GM19397 (cell line): Measurements from ENCODE around the gene GSG1L.

ENCODE experiments used
- ATAC-seq: cut with Tn5 transposase; IDR thresholded peaks from one replicate; pipeline ENCODE4 v1.9.1; 2021; ENCODE audit warnings: mild to moderate bottlenecking, moderate library complexity; ENCODE audit not compliant: unreplicated experiment

Gene GSG1L

DNA sequence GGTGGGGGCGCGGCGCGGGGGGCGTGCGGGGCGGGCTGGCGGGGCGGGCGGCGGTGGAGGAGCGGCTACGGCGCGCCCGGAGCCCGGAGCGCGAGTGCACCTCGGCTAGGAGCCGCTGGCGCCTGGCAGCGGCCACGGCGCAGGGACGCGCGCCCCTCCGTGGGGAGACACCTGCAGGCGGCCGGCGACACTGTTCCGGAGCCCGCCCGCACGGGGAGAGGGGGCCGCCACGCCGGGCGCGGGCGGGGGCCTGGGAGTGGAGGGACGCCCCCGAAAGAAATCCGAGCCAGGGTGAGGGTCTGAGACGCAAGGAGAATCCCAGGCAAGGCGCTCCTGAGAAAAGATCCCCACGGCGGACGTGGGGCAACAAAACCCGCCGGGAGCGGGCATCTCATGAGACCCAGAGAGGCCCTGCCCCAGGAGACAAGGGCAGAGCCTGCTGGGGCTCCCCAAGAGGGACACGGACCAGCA, at the start of gene GSG1L:
TSS of gene GSG1L (minus strand) at position 124 of the 471 bp plus-strand sequence. CDS start 290 bp downstream, outside the sequence.
- ATAC-seq, result no peak

DNA sequence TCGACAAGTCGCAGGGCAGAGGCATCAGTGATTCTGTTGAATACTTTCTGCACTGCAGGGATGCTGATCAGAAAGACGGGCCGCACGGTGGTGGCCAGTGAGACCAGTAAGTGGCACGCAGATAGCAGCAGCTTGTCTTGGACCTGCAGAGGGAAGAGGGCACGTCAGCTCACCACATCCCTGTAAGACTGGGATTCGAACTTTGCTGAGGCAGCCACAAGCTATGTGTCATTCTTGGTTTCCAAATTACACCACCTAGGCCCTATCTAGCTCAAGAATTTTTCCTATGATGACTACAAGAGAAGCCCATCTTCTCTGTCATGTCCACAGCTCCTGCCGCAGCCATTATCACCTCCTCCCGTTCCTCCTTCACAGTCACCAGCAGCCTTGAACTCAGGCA, 49.4 kb upstream of the GSG1L start:
- no peak for ATAC-seq

DNA sequence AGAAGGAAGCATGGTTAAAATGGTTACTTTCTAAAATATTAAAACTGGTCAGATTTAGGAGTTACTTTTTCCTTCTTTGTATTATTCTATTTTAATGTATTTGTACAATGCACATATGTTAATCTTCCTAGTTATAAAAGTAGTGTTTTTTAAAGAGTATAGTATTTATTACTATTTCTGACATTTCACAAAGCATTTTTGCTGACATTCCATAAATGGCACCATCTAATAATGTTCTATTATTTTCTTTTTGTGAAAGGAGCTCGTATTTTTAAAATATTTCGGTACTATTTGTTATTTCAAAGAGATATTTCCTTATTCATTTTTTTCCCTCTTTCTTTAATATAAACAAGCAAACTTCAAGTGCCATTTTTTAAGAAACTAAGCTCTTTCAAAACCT, 47.5 kb upstream of the GSG1L start:
- ATAC-seq, result no peak

DNA sequence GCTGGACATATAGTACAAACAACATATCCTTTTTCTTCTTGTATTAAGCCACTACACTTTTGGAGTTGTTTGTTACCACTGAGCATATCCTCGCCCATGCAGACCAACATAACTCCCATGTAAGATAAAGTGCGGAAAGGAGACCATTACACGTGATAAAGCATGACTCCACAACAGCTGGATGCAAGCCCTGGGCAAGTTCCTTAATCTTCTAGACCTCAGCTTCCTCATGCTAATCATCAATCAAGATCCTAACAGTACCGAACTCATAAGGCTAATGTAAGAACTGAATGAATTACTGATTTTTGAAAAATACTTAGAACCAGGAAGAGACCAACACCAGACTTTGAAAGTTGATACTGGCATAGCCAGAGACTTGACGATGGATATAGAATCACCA, 47.0 kb upstream of the GSG1L start:
- no peak for ATAC-seq

DNA sequence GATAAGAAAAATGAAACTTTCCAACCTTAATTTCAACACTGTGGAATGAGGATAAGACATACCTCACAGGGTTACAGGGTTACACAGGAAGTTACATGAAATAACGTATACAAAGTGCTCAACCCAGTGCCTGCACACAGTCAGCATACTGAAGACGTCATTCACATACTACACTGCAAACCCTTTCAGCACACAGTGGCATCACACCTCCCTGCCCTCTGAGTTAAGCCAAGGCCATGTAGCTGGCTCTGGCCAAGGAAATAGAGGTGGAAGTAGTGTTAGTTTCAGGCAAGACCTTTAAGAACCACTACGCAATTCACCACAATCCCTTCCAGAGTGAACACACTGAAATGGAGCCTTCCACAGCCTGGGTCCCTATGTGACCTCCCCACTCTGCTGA, 46.6 kb upstream of the GSG1L start:
- ATAC-seq, result no peak

DNA sequence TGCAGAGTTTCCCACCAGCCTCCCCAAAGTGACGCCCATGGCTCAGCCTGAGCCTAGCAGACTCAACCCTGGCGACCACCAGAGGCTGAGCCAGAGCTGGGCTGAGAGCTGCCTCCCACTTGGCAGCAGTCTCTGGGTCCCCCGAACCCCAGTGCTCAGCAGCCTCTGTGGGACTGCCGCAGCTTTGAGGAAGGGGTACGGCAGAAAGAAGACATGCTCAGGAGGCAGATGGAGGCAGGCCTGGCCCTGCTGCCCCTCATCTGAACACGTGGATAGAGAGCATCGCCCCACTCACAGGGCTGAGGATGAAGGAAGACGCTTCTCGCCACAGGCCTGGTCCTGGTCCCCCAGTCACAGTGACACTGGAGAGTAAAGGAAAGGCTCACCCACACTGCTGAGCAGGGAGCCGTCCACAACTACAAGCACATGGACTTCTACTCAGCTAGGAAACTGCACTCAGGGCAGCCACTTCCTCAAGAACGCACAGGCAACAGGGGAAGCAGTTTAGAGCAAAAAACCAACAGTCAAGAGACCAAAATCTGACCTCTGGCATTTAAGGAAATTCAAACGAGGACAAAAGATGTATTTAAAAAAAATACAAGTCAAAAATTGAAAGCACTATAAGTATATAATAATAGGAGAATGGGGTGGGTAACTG, 45.2 kb upstream of the GSG1L start:
- ATAC-seq, result no peak

DNA sequence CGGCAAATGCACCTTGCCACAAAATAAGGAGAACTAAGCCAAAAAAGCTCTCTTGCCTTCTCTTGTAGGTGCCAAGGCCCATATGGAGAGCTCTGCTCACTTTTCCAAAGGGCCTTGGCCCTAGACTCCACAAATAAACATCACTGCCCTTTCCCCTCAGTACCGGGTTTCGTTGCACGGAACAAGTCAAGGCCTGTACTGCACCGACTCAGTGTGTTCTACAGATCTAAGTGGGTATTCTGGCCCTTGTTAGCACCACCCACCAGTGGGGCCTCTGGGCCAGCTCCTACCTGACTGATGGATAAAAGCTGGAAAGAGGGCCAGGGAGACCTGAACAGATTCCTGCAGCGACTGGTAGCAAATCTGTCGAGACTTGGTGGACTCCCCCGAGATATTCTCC, 43.7 kb upstream of the GSG1L start:
- no peak for ATAC-seq

DNA sequence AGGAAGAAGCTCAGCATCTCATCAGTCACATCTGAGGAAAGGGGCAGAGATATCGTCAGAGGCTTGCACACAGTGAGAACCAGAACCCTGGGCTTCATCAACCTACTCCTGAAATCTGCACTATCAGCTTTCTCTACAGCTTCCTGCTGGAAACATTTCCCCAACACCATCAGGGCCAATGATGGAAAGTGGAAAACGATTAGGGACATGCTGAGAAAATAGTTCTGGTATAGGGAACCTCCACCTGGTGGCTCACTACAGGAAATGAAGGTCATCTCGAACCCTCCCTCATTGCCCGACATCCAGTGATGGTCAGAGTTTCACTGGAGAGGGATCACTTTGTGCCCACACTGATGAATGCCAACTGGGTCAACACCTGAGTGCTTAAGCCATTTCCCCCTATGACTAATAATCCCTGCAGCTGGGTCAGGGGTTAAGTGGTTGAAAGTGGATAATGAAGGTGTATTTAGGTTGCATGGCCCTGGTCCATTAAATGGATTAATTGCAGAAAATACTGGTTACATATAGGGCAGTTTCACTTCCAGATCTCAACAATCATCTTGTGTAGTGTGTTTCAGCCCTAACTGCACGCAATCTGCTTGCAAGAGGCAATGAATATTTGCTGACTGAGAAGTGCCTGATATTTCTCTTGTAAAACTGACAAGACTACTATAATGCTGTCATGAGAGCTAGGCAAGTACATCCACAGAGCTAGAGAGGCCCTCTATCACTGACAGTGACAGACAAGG, 43.1 kb upstream of the GSG1L start:
- ATAC-seq, result no peak

DNA sequence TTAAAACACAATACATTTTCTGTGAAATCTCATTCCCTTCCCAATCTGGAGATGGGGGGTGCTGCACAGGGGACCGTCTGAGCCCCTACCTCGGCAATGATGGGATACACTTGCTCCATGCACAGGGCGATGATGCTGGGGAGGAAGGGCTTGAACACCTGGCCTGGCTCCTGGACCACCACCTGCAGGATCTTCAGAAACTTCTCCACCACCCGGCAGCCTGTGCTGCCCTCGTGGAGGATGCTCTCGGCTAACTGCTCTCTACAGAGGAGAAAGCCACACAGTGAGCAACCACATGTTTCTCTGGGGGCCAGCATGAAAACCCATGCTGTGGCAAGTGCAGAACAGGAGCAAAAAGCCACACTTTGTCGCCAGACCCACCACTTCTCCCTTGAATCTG, 42.4 kb upstream of the GSG1L start:
- ATAC-seq, result no peak

DNA sequence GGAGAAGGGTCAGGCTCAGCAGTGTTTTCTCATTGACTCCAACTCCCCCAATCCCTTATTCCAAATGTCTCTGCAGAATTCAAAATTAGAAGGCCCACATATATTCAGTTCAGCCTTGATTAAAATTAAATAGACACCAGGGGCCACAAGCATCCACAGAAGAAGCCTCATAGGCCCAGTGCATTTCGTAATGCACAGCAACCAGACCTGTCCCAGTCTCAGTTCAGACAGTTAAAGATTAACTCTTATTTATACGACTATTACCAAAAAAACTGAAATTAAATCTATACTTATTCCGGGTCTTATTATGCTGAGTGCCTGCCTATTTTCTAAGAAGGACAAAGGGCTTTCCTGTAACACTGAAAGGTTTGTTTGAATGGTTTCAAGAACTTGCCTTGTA, 41.8 kb upstream of the GSG1L start:
- no peak for ATAC-seq

DNA sequence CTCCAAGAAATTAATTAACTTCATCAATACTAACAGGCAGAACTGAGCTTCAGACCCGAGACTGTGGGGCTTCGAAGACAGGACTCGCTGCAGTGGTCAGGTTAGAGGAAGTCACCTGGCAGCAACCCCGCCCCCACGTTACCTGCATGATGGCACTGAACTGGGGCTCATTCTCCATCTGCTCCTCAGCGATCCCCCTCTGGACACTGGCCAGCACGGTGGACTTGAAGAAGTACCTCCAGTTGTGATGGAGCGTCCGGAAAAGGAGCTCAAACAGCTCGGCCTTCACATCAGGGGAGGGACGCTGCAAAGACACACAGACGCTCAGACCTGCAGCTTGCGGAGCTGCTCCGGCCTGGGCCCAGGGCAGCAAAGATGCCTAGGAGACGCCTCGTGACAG, 40.9 kb upstream of the GSG1L start:
- ATAC-seq, result no peak

DNA sequence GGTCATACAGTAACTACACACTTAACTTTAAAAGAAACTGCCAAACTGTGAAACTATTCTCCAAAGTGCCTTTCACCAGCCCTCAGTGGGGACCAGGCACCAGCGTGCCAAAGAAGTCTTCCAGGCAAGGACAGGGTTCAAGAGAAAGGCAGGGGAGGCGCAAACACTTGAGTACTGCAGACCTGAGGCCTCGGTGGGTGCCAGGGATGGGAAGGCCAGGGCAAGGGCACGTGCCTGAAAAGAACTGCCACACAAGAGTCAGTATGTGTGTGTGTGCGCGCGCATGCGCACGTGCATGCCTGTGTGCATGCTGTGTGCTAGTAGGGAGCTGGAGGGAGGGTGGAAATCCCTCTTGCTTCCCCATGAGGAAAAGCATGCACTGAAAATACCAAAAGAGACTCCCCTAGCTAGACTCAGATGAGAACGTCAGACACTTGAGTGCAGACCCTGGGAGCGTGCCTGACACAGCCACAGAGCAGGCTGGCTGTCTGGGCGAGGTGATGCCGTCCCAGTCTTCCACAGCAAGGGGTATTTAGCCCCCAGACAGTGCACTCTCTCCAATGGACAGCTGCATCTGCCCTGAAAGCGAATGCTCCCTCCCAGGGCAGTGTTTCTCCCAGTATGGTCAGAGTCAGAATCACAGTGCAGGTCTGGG, 40.1 kb upstream of the GSG1L start:
- no peak for ATAC-seq

DNA sequence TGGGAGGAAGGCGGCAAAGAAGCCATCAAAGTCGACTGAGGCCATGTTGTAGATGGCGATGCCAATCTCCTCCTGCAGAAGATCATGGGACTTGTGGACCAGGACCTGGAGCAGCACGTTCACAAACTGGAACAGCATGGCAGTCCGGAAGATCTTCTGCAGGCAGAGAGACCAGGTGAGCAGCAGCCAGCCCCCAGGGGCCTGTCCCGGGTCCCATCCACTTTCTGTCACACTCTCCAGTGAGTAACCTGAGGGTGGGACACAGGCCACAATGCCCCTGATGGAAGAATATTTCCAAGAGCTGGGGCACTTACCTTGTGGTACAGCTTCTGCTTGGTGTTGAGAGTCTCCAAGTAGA, 38.0 kb upstream of the GSG1L start:
- ATAC-seq, result no peak

DNA sequence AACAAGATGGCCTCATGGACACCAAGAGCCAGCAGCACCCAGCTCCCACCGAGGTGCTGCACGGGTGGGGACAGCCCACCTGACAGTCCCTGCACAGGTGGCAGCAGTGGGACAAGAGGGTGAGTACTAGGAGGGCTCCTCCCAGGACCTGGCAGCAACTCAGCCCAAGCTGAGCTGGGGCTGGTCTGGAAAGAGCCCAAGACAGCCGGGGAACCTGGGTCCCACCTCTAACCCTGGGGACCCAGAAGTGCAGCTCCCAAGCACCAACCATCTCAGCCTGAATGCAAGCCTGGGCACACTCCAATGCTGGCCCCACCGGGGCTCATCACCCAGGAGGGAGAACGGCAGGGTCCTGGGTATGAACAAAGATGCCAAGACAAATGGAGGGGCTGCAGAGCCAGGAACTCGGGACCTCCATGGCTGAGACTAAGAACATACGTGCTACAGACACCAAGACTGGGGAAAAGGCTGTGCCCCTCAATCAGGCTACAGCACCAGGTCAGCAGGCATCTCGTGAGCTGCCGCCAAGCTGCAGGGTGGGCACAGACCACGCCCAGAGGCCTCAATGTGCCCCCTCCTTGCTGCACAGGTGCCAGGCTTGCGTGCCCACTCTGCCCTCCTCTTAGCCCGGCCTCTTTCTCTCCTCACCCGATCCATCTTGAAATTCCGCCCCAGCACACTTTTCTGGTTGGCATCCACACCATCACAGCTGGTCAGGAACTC, 37.5 kb upstream of the GSG1L start:
- ATAC-seq, result no peak

DNA sequence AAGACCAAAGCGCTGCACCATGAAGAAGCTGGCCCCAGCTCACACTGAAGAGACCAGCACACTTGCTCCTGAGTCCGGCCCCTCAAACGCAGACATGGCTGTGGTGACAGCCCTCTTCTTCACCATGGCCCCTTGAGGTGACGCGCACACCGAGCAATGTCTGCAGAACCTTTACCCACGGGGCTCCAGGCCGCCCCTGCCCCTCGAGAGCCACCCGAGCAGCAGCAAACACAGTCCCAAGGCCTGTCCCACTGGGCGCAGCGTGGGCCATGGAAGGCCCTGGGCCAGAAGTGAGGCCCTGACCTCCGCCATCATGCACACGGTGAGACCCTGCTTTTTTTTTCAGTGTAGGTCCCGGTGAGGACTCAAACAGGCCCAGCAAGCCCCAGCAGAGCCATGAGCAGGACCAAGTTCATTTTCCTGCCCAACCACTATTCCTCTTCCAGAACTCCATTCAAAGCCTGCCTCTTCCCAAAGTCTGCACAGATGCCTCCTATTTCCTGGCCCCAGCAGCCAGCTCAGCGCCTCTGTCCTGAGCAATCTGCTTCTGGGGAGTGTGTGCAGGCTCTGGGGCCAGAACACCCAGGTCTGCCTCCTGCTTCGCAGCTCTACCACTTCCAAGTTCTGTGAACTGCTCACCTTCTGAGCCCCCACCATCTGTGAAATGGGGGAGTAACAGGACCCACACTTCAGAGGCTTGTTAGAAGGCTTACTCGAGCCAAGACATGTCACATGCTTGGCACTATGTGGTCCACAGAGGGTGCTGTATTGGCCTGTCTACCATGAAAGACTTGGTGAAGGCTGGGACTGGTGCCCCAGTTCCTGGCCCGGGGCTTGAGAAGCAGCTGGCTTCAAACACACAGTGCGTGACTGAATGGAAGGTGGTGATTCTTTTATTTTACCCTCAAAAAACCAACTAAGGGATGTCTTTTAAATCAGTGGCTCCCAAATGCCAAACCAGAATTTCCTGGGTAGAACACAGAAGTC, 35.7 kb upstream of the GSG1L start:
- ATAC-seq, result no peak

DNA sequence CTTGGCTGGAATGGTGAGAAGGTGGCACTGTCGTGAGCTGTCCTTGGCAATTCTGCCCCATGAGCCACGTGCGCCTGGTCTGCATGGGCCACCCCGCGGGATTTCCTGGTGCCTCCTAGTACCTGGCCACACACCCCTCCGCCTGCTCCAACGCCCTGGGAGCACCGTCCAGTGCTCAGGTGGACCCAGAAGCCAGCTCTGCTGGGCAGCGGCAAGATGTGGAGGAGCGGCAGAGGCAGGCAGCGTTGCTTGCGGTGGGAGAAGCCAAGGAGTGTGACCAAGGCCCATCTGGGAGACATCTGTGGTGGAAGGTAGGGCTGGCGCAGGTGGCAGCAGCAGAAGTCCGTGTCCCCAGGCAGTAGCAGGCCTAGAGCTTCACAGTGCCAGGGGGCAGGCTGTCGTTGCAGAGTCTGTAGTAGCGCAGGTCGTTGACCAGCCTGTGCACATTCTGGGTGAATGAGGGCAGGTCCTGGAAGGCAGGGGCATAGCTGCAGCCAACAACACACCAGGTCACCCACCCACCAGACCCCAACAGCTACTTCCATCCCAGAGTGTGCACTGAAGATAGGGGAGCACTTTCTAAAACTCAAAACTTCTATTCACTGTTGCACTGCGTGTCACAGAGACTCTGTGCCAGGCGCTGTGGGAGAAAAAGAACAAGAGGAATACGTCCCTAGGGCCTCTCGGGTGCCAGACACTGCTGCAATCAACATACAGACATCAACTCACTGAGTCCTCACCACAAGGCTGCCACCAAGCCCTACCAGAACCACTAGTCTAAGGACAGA, 34.9 kb upstream of the GSG1L start:
- no peak for ATAC-seq

DNA sequence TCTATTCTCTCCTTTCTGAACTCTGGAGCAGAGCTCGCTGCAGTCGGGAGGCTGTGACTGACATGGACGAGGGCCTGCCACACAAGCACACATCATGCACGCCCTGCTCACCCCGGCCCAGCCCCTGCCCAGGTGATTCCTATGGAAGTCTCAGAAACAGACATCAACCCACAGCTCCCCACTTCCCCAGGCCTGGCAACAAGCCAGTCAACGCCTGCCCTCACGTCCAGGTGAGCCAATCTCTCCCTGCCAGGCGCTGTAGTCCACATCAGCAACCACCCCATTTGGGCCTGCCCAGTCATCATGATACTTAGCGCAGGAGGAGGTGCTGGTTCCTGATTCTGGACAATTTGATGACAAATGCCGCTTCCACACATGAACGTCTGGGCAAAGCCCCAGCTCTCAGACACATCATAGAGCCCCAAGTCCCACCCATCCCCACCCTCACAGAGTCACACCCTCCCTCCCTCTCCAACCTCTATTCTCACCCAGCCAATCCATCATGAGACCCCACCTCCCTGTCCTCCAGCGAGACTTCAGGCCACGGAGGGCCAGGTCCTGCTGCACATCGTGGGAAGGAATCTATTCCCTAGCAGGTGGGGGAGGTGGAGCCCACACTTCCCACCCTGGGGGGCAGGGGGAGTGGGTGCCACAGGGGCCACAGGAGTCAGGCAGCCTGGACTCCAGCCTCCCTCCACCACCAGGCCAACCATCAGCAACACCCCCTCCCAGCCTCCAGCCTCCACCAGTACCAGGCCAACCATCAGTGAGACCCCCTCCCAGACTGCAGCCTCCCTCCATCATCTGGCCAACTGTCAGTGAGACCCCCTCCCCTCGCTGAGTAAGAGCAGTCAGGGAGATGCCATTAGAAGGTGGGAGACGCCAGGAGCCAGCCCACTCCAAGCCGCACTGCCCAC, 33.7 kb upstream of the GSG1L start:
- ATAC-seq, result no peak

DNA sequence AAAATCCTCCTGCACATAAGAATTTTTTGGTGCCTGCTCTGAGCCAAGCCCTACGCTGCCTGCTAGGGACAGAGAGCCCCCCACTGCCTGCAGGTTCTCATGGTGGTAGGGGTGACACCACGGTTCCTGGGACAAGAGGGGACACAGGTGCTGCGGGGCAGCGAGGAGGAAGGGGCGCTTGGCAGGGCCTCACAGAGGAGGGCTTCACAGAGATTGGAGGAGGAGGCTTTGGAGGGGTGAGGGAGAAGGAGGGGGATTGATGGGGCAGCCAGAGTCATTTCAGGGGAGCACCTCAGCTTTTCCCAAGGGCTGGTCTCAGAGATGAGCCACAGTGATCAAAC, 29.8 kb upstream of the GSG1L start:
- no peak for ATAC-seq
